ENCODE measurements around the gene ADAMTS12.

DNA sequence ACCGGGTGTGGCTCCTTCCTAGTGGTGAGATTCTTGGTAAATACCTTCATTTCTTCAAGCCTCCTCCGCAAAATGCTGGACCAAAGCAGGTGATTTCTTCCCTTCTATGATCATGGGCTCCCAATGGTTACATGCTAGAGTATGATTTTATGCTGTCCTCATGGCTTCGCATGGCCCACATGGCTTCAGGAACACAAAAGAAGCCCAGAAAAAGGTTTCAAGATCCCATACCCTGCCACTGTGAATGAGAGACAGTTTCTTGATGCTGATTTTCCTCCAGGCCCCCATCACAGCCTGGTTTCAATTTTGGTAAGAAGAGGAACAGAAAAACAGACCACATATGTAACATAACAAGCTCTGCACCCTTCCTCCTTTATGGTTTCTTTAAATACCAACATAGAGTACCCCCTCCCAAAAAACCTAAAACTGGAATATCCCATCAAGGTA, 42.0 kb upstream of the ADAMTS12 start:
- TF ChIP-seq, protein P1, sequence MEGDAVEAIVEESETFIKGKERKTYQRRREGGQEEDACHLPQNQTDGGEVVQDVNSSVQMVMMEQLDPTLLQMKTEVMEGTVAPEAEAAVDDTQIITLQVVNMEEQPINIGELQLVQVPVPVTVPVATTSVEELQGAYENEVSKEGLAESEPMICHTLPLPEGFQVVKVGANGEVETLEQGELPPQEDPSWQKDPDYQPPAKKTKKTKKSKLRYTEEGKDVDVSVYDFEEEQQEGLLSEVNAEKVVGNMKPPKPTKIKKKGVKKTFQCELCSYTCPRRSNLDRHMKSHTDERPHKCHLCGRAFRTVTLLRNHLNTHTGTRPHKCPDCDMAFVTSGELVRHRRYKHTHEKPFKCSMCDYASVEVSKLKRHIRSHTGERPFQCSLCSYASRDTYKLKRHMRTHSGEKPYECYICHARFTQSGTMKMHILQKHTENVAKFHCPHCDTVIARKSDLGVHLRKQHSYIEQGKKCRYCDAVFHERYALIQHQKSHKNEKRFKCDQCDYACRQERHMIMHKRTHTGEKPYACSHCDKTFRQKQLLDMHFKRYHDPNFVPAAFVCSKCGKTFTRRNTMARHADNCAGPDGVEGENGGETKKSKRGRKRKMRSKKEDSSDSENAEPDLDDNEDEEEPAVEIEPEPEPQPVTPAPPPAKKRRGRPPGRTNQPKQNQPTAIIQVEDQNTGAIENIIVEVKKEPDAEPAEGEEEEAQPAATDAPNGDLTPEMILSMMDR (conservative IDR thresholded peaks at IDR 0.05; ENCODE audit: low read depth in 2 of 2) = no peak
- TF ChIP-seq EZH2 (IDR thresholded peaks at IDR 0.05; ENCODE audit: low read depth, unreplicated experiment) (no peak), CREB1 (CRISPR knock-in tag; IDR thresholded peaks at IDR 0.05; ENCODE audit: low read depth) (no peak), POLR2AphosphoS5 (IDR thresholded peaks at IDR 0.05; ENCODE audit: low read depth) (no peak), EZH2phosphoT487 (IDR thresholded peaks at IDR 0.05; ENCODE audit: unreplicated experiment) (no peak)

All from GM23338 (cell line).